ENCODE data around the gene AP4B1.

The AP4B1 gene

DNA sequence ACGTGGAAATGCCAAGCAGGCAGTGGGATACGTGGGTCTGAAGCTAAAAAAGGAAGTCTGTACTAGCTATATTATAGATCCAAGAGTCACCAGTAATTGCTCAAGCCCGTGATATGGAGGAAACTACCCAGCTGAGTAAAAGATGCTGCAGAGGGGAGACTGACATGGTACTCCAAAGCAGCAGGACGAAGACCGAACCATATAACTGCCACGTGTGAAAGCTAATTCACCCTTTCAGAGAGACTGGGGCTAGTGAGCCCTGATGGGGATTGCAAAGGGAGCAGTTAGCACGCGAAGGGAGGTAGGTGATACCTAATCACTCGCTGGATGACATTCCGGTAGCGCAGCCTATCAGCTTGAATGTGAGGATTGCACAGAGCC, 316 bp downstream of the AP4B1 start:
- Histone ChIP-seq H3K27me3 (ENCODE audit: control insufficient read depth, insufficient read depth, low read length) (no peaks in the 10 kb centered on the region), H3K9me3 (ENCODE audit: control insufficient read depth, low read length) (no peaks in the 10 kb centered on the region), H3K36me3 (ENCODE audit: control insufficient read depth, insufficient read depth, low read length) (no peaks in the 10 kb centered on the region), H3K4me1 (ENCODE audit: control insufficient read depth, insufficient read depth, low read length) (peaks cover 10% of the 10 kb centered on the region), H3K9ac (ENCODE audit: low read length) (peak overlapping the region; percentile 86), H3K4me3 (ENCODE audit: low read length) (peak overlapping the region; percentile 57)

GRCh38 chr1:113903501-113904292, 902 bp downstream of the AP4B1 start:
- Histone ChIP-seq H3K9ac (ENCODE audit: low read length) (peak overlapping the region; percentile 86), H3K36me3 (ENCODE audit: control insufficient read depth, insufficient read depth, low read length) (no peaks in the 10 kb centered on the region), H3K27me3 (ENCODE audit: control insufficient read depth, insufficient read depth, low read length) (no peaks in the 10 kb centered on the region), H3K4me1 (ENCODE audit: control insufficient read depth, insufficient read depth, low read length) (peaks cover 10% of the 10 kb centered on the region), H3K9me3 (ENCODE audit: control insufficient read depth, low read length) (no peaks in the 10 kb centered on the region), H3K4me3 (ENCODE audit: low read length) (peak overlapping the region; percentile 57)

DNA sequence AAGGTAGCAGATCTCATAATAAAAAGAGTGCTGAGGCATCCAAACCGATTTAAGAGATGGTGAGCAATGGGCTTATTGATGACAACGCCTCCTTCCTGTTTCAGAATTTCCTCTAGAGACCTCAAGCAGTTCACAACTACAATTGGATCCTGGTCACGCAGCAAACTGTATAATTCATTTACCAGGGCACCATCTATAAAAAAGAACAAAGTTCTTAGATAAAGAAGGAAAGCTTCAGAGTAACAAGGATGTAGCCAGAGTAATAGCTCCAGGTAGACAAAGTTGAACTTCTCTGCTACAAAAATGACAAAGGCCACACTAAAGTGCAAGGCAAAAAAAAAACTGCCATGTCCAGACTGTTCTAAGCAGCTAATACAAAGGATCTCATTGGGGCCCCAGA, 3.4 kb downstream of the AP4B1 start:
- Histone ChIP-seq H3K27me3 (ENCODE audit: control insufficient read depth, insufficient read depth, low read length) (no peaks in the 10 kb centered on the region), H3K9me3 (ENCODE audit: control insufficient read depth, low read length) (no peaks in the 10 kb centered on the region), H3K9ac (ENCODE audit: low read length) (no peak overlapping the region), H3K4me1 (ENCODE audit: control insufficient read depth, insufficient read depth, low read length) (peaks cover 10% of the 10 kb centered on the region), H3K4me3 (ENCODE audit: low read length) (no peak overlapping the region), H3K36me3 (ENCODE audit: control insufficient read depth, insufficient read depth, low read length) (peaks cover under 1% of the 10 kb centered on the region)

DNA sequence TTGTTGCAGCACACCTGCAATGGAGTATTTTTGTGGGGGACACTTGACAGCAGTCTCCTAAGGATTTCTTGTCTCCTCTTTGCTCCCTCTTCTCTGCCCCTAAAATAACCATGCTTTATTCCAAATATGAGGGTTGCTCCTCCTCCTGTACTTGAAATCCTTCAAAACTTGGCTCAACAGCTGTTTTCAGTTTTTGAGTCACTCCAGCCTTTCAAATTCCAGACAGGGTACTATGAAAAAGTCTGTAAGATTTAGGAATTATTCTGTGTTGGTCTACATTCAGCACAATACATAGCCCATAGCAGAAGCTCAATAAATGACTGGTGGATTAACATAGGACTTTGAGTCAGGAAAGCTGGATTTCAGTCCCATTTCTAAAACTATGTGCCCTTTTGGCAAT, 5.5 kb downstream of the AP4B1 start:
- no peak overlapping the region for H3K9ac ChIP-seq (ENCODE audit: low read length)

DNA sequence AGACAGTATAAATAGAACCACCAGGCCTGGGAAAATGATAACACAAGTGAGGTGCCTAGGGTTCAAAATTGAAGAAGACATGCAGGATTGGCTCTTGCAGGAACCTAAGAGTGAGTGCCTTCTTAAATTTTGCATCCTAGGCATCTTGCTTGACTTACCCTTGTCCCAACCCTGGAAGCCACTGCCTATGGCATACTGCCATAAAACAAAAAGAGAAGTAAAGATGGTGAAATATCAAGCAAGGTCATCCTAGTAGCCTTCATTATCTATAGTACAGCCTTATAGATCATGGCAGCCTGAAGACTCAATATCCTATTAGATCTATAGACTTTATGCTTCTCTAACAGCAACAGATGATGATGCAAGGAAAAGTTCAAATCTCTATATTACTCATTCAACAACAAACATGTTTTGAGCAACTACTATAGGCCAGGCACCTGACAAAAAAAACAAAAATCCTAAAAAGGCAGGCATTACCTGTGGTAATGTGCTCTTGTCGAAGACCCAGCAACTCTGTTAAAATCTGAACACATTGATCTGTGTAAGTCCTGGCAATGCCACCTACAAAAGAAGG, 6.3 kb downstream of the AP4B1 start:
- Histone ChIP-seq H3K36me3 (ENCODE audit: control insufficient read depth, insufficient read depth, low read length) (peaks cover 4% of the 10 kb centered on the region), H3K27me3 (ENCODE audit: control insufficient read depth, insufficient read depth, low read length) (no peaks in the 10 kb centered on the region), H3K9ac (ENCODE audit: low read length) (no peak overlapping the region), H3K4me3 (ENCODE audit: low read length) (no peak overlapping the region), H3K4me1 (ENCODE audit: control insufficient read depth, insufficient read depth, low read length) (peaks cover 9% of the 10 kb centered on the region), H3K9me3 (ENCODE audit: control insufficient read depth, low read length) (no peaks in the 10 kb centered on the region)

More for the DNA sequence above, 5.5 kb downstream of the AP4B1 start:
- Histone ChIP-seq H3K27me3 (ENCODE audit: control insufficient read depth, insufficient read depth, low read length) (no peaks in the 10 kb centered on the region), H3K36me3 (ENCODE audit: control insufficient read depth, insufficient read depth, low read length) (peaks cover 4% of the 10 kb centered on the region), H3K9me3 (ENCODE audit: control insufficient read depth, low read length) (no peaks in the 10 kb centered on the region), H3K4me1 (ENCODE audit: control insufficient read depth, insufficient read depth, low read length) (peaks cover 10% of the 10 kb centered on the region), H3K4me3 (ENCODE audit: low read length) (no peak overlapping the region)

DNA sequence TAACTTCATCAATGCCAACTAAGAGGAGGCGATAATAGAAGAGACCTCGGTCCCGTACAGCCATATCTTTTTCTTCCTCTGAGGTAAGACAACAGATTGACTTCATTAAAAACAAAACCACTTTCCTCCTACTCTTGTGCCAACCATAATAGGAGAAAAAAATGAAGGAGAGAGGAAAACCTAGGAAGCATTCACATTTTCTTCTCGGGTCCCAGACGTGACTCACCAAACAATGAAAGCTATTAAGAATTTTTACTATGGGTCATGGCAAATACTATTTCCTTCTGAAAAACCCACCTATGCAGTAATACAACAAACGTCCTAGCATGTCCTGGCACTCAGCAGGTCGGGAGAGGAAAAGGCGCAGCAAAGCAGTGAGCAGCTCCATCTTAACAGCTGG, 8.6 kb downstream of the AP4B1 start:
- no peaks in the 10 kb centered on the region for H3K27me3 ChIP-seq (ENCODE audit: control insufficient read depth, insufficient read depth, low read length)
- peaks cover 4% of the 10 kb centered on the region for H3K36me3 ChIP-seq (ENCODE audit: control insufficient read depth, insufficient read depth, low read length)
- no peaks in the 10 kb centered on the region for H3K4me1 ChIP-seq (ENCODE audit: control insufficient read depth, insufficient read depth, low read length)
- no peak overlapping the region for H3K4me3 ChIP-seq (ENCODE audit: low read length)
- no peaks in the 10 kb centered on the region for H3K9me3 ChIP-seq (ENCODE audit: control insufficient read depth, low read length)
- no peak overlapping the region for H3K9ac ChIP-seq (ENCODE audit: low read length)

- Histone ChIP-seq H3K36me3 (ENCODE audit: control insufficient read depth, insufficient read depth, low read length) (peaks cover 4% of the 10 kb centered on the region), H3K27me3 (ENCODE audit: control insufficient read depth, insufficient read depth, low read length) (no peaks in the 10 kb centered on the region), H3K9ac (ENCODE audit: low read length) (no peak overlapping the region), H3K4me1 (ENCODE audit: control insufficient read depth, insufficient read depth, low read length) (no peaks in the 10 kb centered on the region), H3K9me3 (ENCODE audit: control insufficient read depth, low read length) (no peaks in the 10 kb centered on the region), H3K4me3 (ENCODE audit: low read length) (no peak overlapping the region)
These were observed 9.5 kb downstream of the AP4B1 start for GRCh38 chr1:113895098-113895497.

DNA sequence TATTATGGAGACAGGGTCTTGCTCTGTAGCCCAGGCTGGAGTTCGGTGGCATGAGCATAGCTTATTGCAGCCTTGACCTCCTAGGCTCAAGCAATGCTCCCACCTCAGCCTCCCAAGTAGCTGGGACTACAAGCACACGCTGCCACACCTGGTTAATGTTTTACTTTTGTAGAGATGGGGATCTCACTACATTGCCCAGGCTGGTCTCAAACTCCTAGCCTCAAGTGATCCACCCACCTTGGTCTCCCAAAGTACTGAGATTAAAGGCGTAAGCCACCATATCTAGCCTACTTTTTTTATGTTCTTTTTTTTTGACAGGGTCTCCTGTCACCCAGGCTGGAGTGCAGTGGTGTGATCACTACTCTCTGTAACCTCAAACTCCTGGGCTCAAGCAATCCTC, 11.3 kb downstream of the AP4B1 start:
- no peaks in the 10 kb centered on the region for H3K27me3 ChIP-seq (ENCODE audit: control insufficient read depth, insufficient read depth, low read length)
- peaks cover 4% of the 10 kb centered on the region for H3K36me3 ChIP-seq (ENCODE audit: control insufficient read depth, insufficient read depth, low read length)
- no peak overlapping the region for H3K4me3 ChIP-seq (ENCODE audit: low read length)
- H3K9ac ChIP-seq (ENCODE audit: low read length), result no peak overlapping the region
- peaks cover 10% of the 10 kb centered on the region for H3K4me1 ChIP-seq (ENCODE audit: control insufficient read depth, insufficient read depth, low read length)
- H3K9me3 ChIP-seq (ENCODE audit: control insufficient read depth, low read length), result no peaks in the 10 kb centered on the region

DNA sequence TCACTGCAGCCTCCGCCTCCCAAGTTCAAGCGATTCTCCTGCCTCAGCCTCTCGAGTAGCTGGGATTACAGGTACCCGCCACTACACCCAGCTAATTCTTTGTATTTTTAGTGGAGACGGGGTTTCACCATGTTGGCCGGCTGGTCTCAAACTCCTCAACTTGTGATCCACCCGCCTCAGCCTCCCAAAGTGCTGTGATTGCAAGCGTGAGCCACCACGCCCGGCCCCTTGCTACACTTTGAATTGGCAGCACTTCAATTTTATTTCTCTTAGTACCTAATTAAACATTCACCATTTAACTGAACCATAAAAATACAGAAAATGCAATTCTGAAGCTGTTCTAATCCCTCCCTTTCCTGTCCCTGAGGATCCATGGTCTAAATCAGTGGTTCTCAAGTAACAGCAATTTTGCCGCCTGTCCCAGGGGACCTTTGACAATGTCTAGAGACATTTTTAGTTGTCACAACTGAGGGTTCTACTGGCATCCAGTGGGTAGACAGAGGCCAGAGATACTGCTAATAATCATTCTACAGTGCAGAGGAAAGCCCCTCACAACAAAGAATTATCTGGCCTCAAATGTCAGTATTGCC, 12.9 kb downstream of the AP4B1 start:
- H3K4me1 ChIP-seq (ENCODE audit: control insufficient read depth, insufficient read depth, low read length), result peaks cover 12% of the 10 kb centered on the region
- H3K36me3 ChIP-seq (ENCODE audit: control insufficient read depth, insufficient read depth, low read length), result peaks cover 4% of the 10 kb centered on the region
- H3K9me3 ChIP-seq (ENCODE audit: control insufficient read depth, low read length), result no peaks in the 10 kb centered on the region
- no peak overlapping the region for H3K9ac ChIP-seq (ENCODE audit: low read length)
- no peak overlapping the region for H3K4me3 ChIP-seq (ENCODE audit: low read length)
- H3K27me3 ChIP-seq (ENCODE audit: control insufficient read depth, insufficient read depth, low read length), result no peaks in the 10 kb centered on the region

- no peak overlapping the region for H3K4me3 ChIP-seq (ENCODE audit: low read length)
- H3K36me3 ChIP-seq (ENCODE audit: control insufficient read depth, insufficient read depth, low read length), result peaks cover under 1% of the 10 kb centered on the region
- H3K9me3 ChIP-seq (ENCODE audit: control insufficient read depth, low read length), result no peaks in the 10 kb centered on the region
- no peaks in the 10 kb centered on the region for H3K27me3 ChIP-seq (ENCODE audit: control insufficient read depth, insufficient read depth, low read length)
- peaks cover 12% of the 10 kb centered on the region for H3K4me1 ChIP-seq (ENCODE audit: control insufficient read depth, insufficient read depth, low read length)
- no peak overlapping the region for H3K9ac ChIP-seq (ENCODE audit: low read length)
These were observed 13.8 kb downstream of the AP4B1 start for GRCh38 chr1:113890816-113891215.

DNA sequence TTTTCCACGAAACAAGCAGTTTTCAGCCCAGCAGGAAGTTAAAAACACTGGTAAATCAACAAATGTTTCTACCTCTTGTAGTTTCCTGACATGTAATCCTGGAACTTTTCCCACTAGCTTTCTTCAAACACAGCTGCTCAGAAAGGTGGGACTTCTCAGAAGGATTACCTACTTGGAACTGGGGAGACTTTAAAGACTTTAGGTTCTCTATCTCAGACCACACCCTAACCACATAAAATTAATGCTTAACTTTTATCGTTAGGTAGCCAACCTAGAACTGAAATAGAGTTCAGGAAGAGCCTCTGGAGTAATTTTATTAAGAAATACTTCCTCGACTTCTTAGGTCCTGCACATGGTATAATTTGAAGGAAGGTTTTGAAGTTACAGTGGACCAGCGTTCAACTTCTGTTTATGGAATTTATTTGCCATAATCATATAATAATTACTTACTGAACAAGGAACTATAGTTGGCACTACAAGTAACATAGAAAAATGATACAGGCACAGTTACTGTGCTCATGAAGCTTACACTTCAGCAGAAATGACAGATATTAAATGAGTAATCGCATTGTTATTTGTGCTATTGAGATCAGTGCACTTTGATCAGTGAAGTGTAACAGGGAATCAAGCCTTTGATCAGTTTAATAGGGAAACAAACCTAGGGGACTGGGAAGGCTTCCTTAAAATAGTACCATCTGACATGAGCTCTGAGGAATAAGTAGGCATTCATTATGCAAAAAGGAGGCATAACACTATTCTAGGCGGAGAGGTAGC, 17.0 kb downstream of the AP4B1 start, which contains the start of gene BCL2L15:
Gene BCL2L15 (minus strand): TSS at position 180 of the 774 bp plus-strand sequence. CDS start 206 bp downstream, outside the sequence.
- H3K36me3 ChIP-seq (ENCODE audit: control insufficient read depth, insufficient read depth, low read length), result no peaks in the 10 kb centered on the region
- H3K9me3 ChIP-seq (ENCODE audit: control insufficient read depth, low read length), result no peaks in the 10 kb centered on the region
- H3K4me1 ChIP-seq (ENCODE audit: control insufficient read depth, insufficient read depth, low read length), result peaks cover 19% of the 10 kb centered on the region
- peak within 1 kb of the TSS; percentile 67 for H3K9ac ChIP-seq (ENCODE audit: low read length)
- H3K27me3 ChIP-seq (ENCODE audit: control insufficient read depth, insufficient read depth, low read length), result no peaks in the 10 kb centered on the region
- peak within 1 kb of the TSS; percentile 21 for H3K4me3 ChIP-seq (ENCODE audit: low read length)
